ENCODE data around the gene CCDC69.
"Not testable (repeated sequence)": the region's sequence is repeated elsewhere in the genome, so short reads cannot be mapped to it uniquely, and the experiment has no call there.

Gene CCDC69

GRCh38 chr5:151255621-151256286 lies 31.9 kb upstream of the CCDC69 start:
- Histone ChIP-seq H3K9ac (ENCODE audit: low read length in 2 of 2) (no peak overlapping the region), H3K9me3 (ENCODE audit: control insufficient read depth in 2 of 2, low read length in 2 of 2) (no peaks in the 10 kb centered on the region), H3K36me3 (ENCODE audit: control insufficient read depth in 2 of 2, insufficient read depth in 2 of 2, low read length in 2 of 2) (peaks cover 0 to 2% of the 10 kb centered on the region in 2 donors), H3K4me3 (ENCODE audit: low read length in 2 of 2) (no peak overlapping the region), H3K4me1 (ENCODE audit: control insufficient read depth, insufficient read depth, low read length) (peaks cover 22% of the 10 kb centered on the region), H3K27ac (ENCODE audit: low read length) (no peak overlapping the region), H3K27me3 (ENCODE audit: control insufficient read depth in 1 of 2, insufficient read depth in 2 of 2, low read length in 2 of 2) (no peaks in the 10 kb centered on the region)

GRCh38 chr5:151254990-151255389 lies 31.1 kb upstream of the CCDC69 start:
- H3K27me3 ChIP-seq (ENCODE audit: control insufficient read depth in 1 of 2, insufficient read depth in 2 of 2, low read length in 2 of 2); H3K4me3 ChIP-seq (ENCODE audit: low read length in 2 of 2); H3K27ac ChIP-seq (ENCODE audit: low read length); H3K9me3 ChIP-seq (ENCODE audit: control insufficient read depth in 2 of 2, low read length in 2 of 2); H3K36me3 ChIP-seq (ENCODE audit: control insufficient read depth in 2 of 2, insufficient read depth in 2 of 2, low read length in 2 of 2); H3K9ac ChIP-seq (ENCODE audit: low read length in 2 of 2): not testable (repeated sequence)
- peaks cover 22% of the 10 kb centered on the region for H3K4me1 ChIP-seq (ENCODE audit: control insufficient read depth, insufficient read depth, low read length)

GRCh38 chr5:151254556-151254955 lies 30.7 kb upstream of the CCDC69 start:
- H3K4me1 ChIP-seq (ENCODE audit: control insufficient read depth, insufficient read depth, low read length): peaks cover 22% of the 10 kb centered on the region
- H3K27ac ChIP-seq (ENCODE audit: low read length): no peak overlapping the region
- no peaks in the 10 kb centered on the region for H3K27me3 ChIP-seq (ENCODE audit: control insufficient read depth in 1 of 2, insufficient read depth in 2 of 2, low read length in 2 of 2)
- no peaks in the 10 kb centered on the region for H3K9me3 ChIP-seq (ENCODE audit: control insufficient read depth in 2 of 2, low read length in 2 of 2)
- no peak overlapping the region for H3K4me3 ChIP-seq (ENCODE audit: low read length in 2 of 2)
- H3K36me3 ChIP-seq (ENCODE audit: control insufficient read depth in 2 of 2, insufficient read depth in 2 of 2, low read length in 2 of 2): no peaks in the 10 kb centered on the region
- H3K9ac ChIP-seq (ENCODE audit: low read length in 2 of 2): no peak overlapping the region

- no peaks in the 10 kb centered on the region for H3K27me3 ChIP-seq (ENCODE audit: control insufficient read depth in 1 of 2, insufficient read depth in 2 of 2, low read length in 2 of 2)
- no peaks in the 10 kb centered on the region for H3K9me3 ChIP-seq (ENCODE audit: control insufficient read depth in 2 of 2, low read length in 2 of 2)
- H3K36me3 ChIP-seq (ENCODE audit: control insufficient read depth in 2 of 2, insufficient read depth in 2 of 2, low read length in 2 of 2): no peaks in the 10 kb centered on the region
- peak overlapping the region; percentile 64 to 97 for H3K4me3 ChIP-seq (ENCODE audit: low read length in 2 of 2)
- peak overlapping the region; percentile 55 for H3K27ac ChIP-seq (ENCODE audit: low read length)
- H3K4me1 ChIP-seq (ENCODE audit: control insufficient read depth, insufficient read depth, low read length): peaks cover 22% of the 10 kb centered on the region
- H3K9ac ChIP-seq (ENCODE audit: low read length in 2 of 2): peak overlapping the region; percentile 56 to 86
Observed at GRCh38 chr5:151253605-151253950, 29.7 kb upstream of the CCDC69 start.

GRCh38 chr5:151252762-151253604 lies 29.1 kb upstream of the CCDC69 start, which contains the start of gene GM2A:
TSS of gene GM2A (plus strand) at chr5:151253185. CDS start at chr5:151253217, 32 bp downstream.
- Histone ChIP-seq H3K36me3 (ENCODE audit: control insufficient read depth in 2 of 2, insufficient read depth in 2 of 2, low read length in 2 of 2) (no peaks in the 10 kb centered on the region), H3K9ac (ENCODE audit: low read length in 2 of 2) (peak within 1 kb of the TSS; percentile 69 to 86), H3K27me3 (ENCODE audit: control insufficient read depth in 1 of 2, insufficient read depth in 2 of 2, low read length in 2 of 2) (no peaks in the 10 kb centered on the region), H3K9me3 (ENCODE audit: control insufficient read depth in 2 of 2, low read length in 2 of 2) (no peaks in the 10 kb centered on the region), H3K4me1 (ENCODE audit: control insufficient read depth, insufficient read depth, low read length) (peaks cover 22% of the 10 kb centered on the region), H3K27ac (ENCODE audit: low read length) (peak within 1 kb of the TSS; percentile 55), H3K4me3 (ENCODE audit: low read length in 2 of 2) (peak within 1 kb of the TSS; percentile 72 to 97)

GRCh38 chr5:151251621-151252020 lies 27.7 kb upstream of the CCDC69 start:
- Histone ChIP-seq H3K27ac (ENCODE audit: low read length) (no peak overlapping the region), H3K9me3 (ENCODE audit: control insufficient read depth in 2 of 2, low read length in 2 of 2) (no peaks in the 10 kb centered on the region), H3K27me3 (ENCODE audit: control insufficient read depth in 1 of 2, insufficient read depth in 2 of 2, low read length in 2 of 2) (no peaks in the 10 kb centered on the region), H3K4me3 (ENCODE audit: low read length in 2 of 2) (no peak overlapping the region), H3K4me1 (ENCODE audit: control insufficient read depth, insufficient read depth, low read length) (peaks cover 19% of the 10 kb centered on the region), H3K36me3 (ENCODE audit: control insufficient read depth in 2 of 2, insufficient read depth in 2 of 2, low read length in 2 of 2) (no peaks in the 10 kb centered on the region), H3K9ac (ENCODE audit: low read length in 2 of 2) (no peak overlapping the region)

- H3K27me3 ChIP-seq (ENCODE audit: control insufficient read depth in 1 of 2, insufficient read depth in 2 of 2, low read length in 2 of 2): no peaks in the 10 kb centered on the region
- no peak overlapping the region for H3K27ac ChIP-seq (ENCODE audit: low read length)
Observed at GRCh38 chr5:151251001-151251551, 27.2 kb upstream of the CCDC69 start.

GRCh38 chr5:151250346-151251000 lies 26.6 kb upstream of the CCDC69 start:
- Histone ChIP-seq H3K27me3 (ENCODE audit: control insufficient read depth in 1 of 2, insufficient read depth in 2 of 2, low read length in 2 of 2) (no peaks in the 10 kb centered on the region), H3K9ac (ENCODE audit: low read length in 2 of 2) (no peak overlapping the region), H3K4me1 (ENCODE audit: control insufficient read depth, insufficient read depth, low read length) (peaks cover 16% of the 10 kb centered on the region), H3K9me3 (ENCODE audit: control insufficient read depth in 2 of 2, low read length in 2 of 2) (no peaks in the 10 kb centered on the region), H3K4me3 (ENCODE audit: low read length in 2 of 2) (no peak overlapping the region), H3K27ac (ENCODE audit: low read length) (no peak overlapping the region), H3K36me3 (ENCODE audit: control insufficient read depth in 2 of 2, insufficient read depth in 2 of 2, low read length in 2 of 2) (no peaks in the 10 kb centered on the region)

More at GRCh38 chr5:151251001-151251551, 27.2 kb upstream of the CCDC69 start:
- Histone ChIP-seq H3K36me3 (ENCODE audit: control insufficient read depth in 2 of 2, insufficient read depth in 2 of 2, low read length in 2 of 2) (no peaks in the 10 kb centered on the region), H3K9ac (ENCODE audit: low read length in 2 of 2) (no peak overlapping the region), H3K4me1 (ENCODE audit: control insufficient read depth, insufficient read depth, low read length) (peaks cover 18% of the 10 kb centered on the region), H3K4me3 (ENCODE audit: low read length in 2 of 2) (no peak overlapping the region), H3K9me3 (ENCODE audit: control insufficient read depth in 2 of 2, low read length in 2 of 2) (no peaks in the 10 kb centered on the region)

- no peaks in the 10 kb centered on the region for H3K36me3 ChIP-seq (ENCODE audit: control insufficient read depth in 2 of 2, insufficient read depth in 2 of 2, low read length in 2 of 2)
- H3K9ac ChIP-seq (ENCODE audit: low read length in 2 of 2): no peak overlapping the region
- H3K9me3 ChIP-seq (ENCODE audit: control insufficient read depth in 2 of 2, low read length in 2 of 2): no peaks in the 10 kb centered on the region
- H3K27ac ChIP-seq (ENCODE audit: low read length): no peak overlapping the region
- H3K4me3 ChIP-seq (ENCODE audit: low read length in 2 of 2): no peak overlapping the region
- H3K4me1 ChIP-seq (ENCODE audit: control insufficient read depth, insufficient read depth, low read length): peaks cover 14% of the 10 kb centered on the region
- H3K27me3 ChIP-seq (ENCODE audit: control insufficient read depth in 1 of 2, insufficient read depth in 2 of 2, low read length in 2 of 2): no peaks in the 10 kb centered on the region
Observed at GRCh38 chr5:151249281-151249680, 25.4 kb upstream of the CCDC69 start.

GRCh38 chr5:151248651-151249050 lies 24.8 kb upstream of the CCDC69 start:
- no peak overlapping the region for H3K4me3 ChIP-seq (ENCODE audit: low read length in 2 of 2)
- no peaks in the 10 kb centered on the region for H3K9me3 ChIP-seq (ENCODE audit: control insufficient read depth in 2 of 2, low read length in 2 of 2)
- H3K27ac ChIP-seq (ENCODE audit: low read length): no peak overlapping the region
- no peaks in the 10 kb centered on the region for H3K27me3 ChIP-seq (ENCODE audit: control insufficient read depth in 1 of 2, insufficient read depth in 2 of 2, low read length in 2 of 2)
- H3K4me1 ChIP-seq (ENCODE audit: control insufficient read depth, insufficient read depth, low read length): peaks cover 8% of the 10 kb centered on the region
- H3K36me3 ChIP-seq (ENCODE audit: control insufficient read depth in 2 of 2, insufficient read depth in 2 of 2, low read length in 2 of 2): no peaks in the 10 kb centered on the region
- H3K9ac ChIP-seq (ENCODE audit: low read length in 2 of 2): no peak overlapping the region

Data from stomach smooth muscle (tissue), 2 donors.